GM18505 (cell line): ENCODE data around the gene IFNW1.

ENCODE experiments used
- ATAC-seq: cut with Tn5 transposase; IDR thresholded peaks from one replicate; pipeline ENCODE4 v1.9.1; 2021; ENCODE audit not compliant: unreplicated experiment
- POLR2A ChIP-seq: IDR thresholded peaks from 4 replicates; pipeline ENCODE4 v1.6.1; 2011; ENCODE audit warnings: borderline replicate concordance; ENCODE audit not compliant: insufficient read depth, insufficient read length; ENCODE audit errors: extremely low read depth

Gene IFNW1

DNA sequence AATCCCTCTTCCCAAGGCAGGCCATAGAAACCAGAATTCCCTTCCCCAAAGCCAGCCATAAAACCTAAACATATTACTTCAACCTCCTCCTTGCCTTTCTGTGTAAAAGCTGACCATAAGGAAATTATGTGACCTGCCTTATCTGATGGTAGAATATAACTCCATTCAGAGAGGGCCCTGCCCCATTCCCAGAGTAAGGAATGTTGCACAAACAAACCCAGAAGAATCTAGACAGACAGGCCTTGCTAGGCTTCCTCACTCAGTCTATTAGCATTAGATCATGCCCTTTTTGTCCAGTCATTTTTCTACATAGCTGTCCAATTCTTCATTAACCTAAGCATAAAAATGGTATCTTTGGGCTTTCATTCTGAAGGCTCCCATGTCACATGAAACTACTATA, 46.1 kb downstream of the IFNW1 start:
- no peak for TF ChIP-seq POLR2A
- no peak for ATAC-seq
